Fibroblast of skin of scalp (primary cell): ENCODE data around the gene SLC17A6.

Experiments used
- DNase-seq: peaks from one replicate; pipeline ENCODE4 v3.0.0-alpha.2; 2013

Gene SLC17A6

GRCh38 chr11:22389526-22390282, 51.5 kb downstream of the SLC17A6 start:
- DNase-seq = no peak

GRCh38 chr11:22390283-22390655, 52.1 kb downstream of the SLC17A6 start:
- DNase-seq = no peak

- DNase-seq = peak; percentile 1
Measured at GRCh38 chr11:22392561-22392960, 54.4 kb downstream of the SLC17A6 start.

- DNase-seq = no peak
Measured at GRCh38 chr11:22405377-22405776, 67.2 kb downstream of the SLC17A6 start.

GRCh38 chr11:22407267-22407666, 69.1 kb downstream of the SLC17A6 start:
- DNase-seq = no peak

- DNase-seq = no peak
Measured at GRCh38 chr11:22407921-22408320, 69.7 kb downstream of the SLC17A6 start.

GRCh38 chr11:22415476-22415875, 77.3 kb downstream of the SLC17A6 start:
- DNase-seq = no peak

- no peak for DNase-seq
Measured at GRCh38 chr11:22416462-22416861, 78.3 kb downstream of the SLC17A6 start.

GRCh38 chr11:22426915-22427314, 88.7 kb downstream of the SLC17A6 start:
- no peak for DNase-seq
